ENCODE data around the gene C1D.

GRCh38 chr2:68086166-68086565 lies 23.4 kb upstream of the C1D start:
- TF ChIP-seq CTCF (IDR thresholded peaks at IDR 0.05) (no peak), ZFX (IDR thresholded peaks at IDR 0.05; ENCODE audit: borderline replicate concordance) (no peak)

Measured in 22Rv1 (cell line).